Thyroid gland (tissue), 4 donors: Measurements from ENCODE around the gene SLC22A15.

Experiments used
- POLR2A ChIP-seq, 2 donors: fragments of 450-650 bp; IDR thresholded peaks; one replicate each; pipeline ENCODE4 v1.6.1; 2017; ENCODE audit warnings: antibody characterized with exemption in 2 of 2, mild to moderate bottlenecking in 2 of 2, moderate library complexity in 1 of 2
- TF ChIP-seq, protein P1 (sequence below), 6 experiments: fragments of 200-600 bp in 3 of 6; fragments of 450-650 bp in 3 of 6; sonication (generic) in 3 of 6; IDR thresholded peaks; one replicate each; pipeline ENCODE4 v1.5.1; 2016 to 2019; ENCODE audit warnings: antibody characterized with exemption in 6 of 6, mild to moderate bottlenecking in 2 of 6, inconsistent platforms in 1 of 6, moderate library complexity in 1 of 6

DNA sequence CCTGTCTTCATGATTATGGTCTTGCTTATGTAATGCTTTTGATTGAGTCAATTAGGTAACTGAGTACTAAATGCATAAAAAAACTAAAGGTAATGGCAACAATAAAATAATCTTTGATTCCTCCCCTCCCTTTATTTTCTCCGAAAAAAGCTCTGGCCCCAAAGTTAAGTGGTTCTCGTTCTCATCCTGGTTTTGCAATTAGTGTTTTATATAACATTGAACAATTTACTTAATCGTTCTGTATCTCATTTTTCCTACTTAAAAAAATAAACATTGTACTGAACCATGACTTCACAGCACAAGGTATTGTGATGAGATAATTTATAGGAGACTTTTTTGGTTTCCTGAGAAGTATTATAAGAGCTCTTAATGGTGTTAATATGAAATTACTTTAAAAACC lies 11.3 kb downstream of the SLC22A15 start:
- TF ChIP-seq, protein P1, sequence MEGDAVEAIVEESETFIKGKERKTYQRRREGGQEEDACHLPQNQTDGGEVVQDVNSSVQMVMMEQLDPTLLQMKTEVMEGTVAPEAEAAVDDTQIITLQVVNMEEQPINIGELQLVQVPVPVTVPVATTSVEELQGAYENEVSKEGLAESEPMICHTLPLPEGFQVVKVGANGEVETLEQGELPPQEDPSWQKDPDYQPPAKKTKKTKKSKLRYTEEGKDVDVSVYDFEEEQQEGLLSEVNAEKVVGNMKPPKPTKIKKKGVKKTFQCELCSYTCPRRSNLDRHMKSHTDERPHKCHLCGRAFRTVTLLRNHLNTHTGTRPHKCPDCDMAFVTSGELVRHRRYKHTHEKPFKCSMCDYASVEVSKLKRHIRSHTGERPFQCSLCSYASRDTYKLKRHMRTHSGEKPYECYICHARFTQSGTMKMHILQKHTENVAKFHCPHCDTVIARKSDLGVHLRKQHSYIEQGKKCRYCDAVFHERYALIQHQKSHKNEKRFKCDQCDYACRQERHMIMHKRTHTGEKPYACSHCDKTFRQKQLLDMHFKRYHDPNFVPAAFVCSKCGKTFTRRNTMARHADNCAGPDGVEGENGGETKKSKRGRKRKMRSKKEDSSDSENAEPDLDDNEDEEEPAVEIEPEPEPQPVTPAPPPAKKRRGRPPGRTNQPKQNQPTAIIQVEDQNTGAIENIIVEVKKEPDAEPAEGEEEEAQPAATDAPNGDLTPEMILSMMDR (IDR thresholded peaks at IDR 0.05), result no peak
- no peak for TF ChIP-seq POLR2A (IDR thresholded peaks at IDR 0.05)
